Pancreas (tissue), 10 donors: Measurements from ENCODE around the gene LIMK1. TPM values are rescaled to one million over a fixed set of nuclear protein-coding genes. Genes with fewer than 3 reads are reported as not detected.

ENCODE experiments used
- ATAC-seq, 4 donors: fragments of 200-7000 bp; cut with Tn5 transposase; one replicate each; pipeline versions ENCODE4 v1.8.0 to v1.9.1; 2020; ENCODE audit warnings: mild to moderate bottlenecking in 4 of 4, moderate library complexity in 4 of 4
- DNase-seq, 6 donors: peaks; one replicate each; pipeline ENCODE4 v3.0.0-alpha.2; 2020
- FAIRE-seq: peaks from 2 replicates; lab custom pipeline; 2012; peaks lifted over from hg19 to GRCh38; lab: Jason Lieb, UNC
- H3K27ac ChIP-seq, 4 donors: fragments of 200-600 bp; sonication (generic); 1 replicate in 3 of 4; 2 replicates in 1 of 4; pipeline versions ENCODE4 v1.5.0 to v1.8.0; 2020
- H3K27me3 ChIP-seq, 4 donors: fragments of 200-600 bp; one replicate each; pipeline ENCODE4 v1.8.0; 2021
- H3K36me3 ChIP-seq, 3 donors: fragments of 200-600 bp; sonication (generic) in 1 of 3; one replicate each; pipeline versions ENCODE4 v1.5.0 to v1.8.0; 2020 to 2021
- H3K4me1 ChIP-seq, 3 donors: fragments of 200-600 bp; one replicate each; pipeline ENCODE4 v1.8.0; 2021
- H3K4me3 ChIP-seq, 4 donors: fragments of 200-600 bp; sonication (generic) in 2 of 4; one replicate each; pipeline versions ENCODE4 v1.5.0 to v1.8.0; 2020 to 2021
- H3K9me3 ChIP-seq, 4 donors: fragments of 200-600 bp; one replicate each; pipeline ENCODE4 v1.8.0; 2021
- CTCF ChIP-seq, 4 donors: fragments of 200-600 bp; sonication (generic) in 3 of 4; IDR thresholded peaks; one replicate each; pipeline versions ENCODE4 v1.5.0 to v1.8.0; 2021; ENCODE audit warnings: antibody characterized with exemption in 4 of 4
- WGBS, 2 donors: extraction: QIAGEN DNeasy Blood & Tissue Kit; methylation state at CpG; one replicate each; pipeline ENCODE4 v1.1.7; 2013; 5-methylcytosine and 5-hydroxymethylcytosine counted together
- intact Hi-C, 3 donors: fragments of 100-400 bp; cut with DNase I; formaldehyde crosslinking; loops; one replicate each; pipeline versions ENCODE4 v1.11.1 to v1.14.2; 2022
- polyA plus RNA-seq, 2 donors: library from polyadenylated mRNA; stranded (reverse); fragments of 200-250 nt; gene quantifications; one replicate each; pipeline ENCODE4 v1.2.3, GENCODE V29; 2013
- total RNA-seq, 6 donors: library from RNA; stranded (reverse); fragmentation: NEBNext Ultra II Directional in 4 of 6; extraction: Animal tissue kit (Norgen Biotek cat#: 25700) in 4 of 6; gene quantifications; one replicate each; pipeline versions ENCODE4 v1.2.1 to v1.2.4, GENCODE V29; 2021 to 2023
- donor health status: healthy with polysubstance abuse.
- donor health status: DM: no; HTN: no; CAD: no; lungs with moderate emphysema.
- donor health status: DM: no; HTN: no; CAD: no.
- donor health status: control.
- donor health status: control.
- donor health status: Bipolar disorder and iron deficiency.
- donor health status: DM: yes; HTN: yes; CAD: no.
- donor health status: DM: no; HTN: no; CAD: no.
- donor health status: DM: no; HTN: no; CAD: no.
- donor health status: DM: yes; HTN: yes; CAD: no.

The LIMK1 gene
- total and polyA plus RNA-seq, 8 donors: 4.9 to 22.6 (median 8.5) TPM

- no peak for FAIRE-seq
- no peak overlapping the region for H3K27ac ChIP-seq
Measured at GRCh38 chr7:74040101-74040790, 43.4 kb upstream of the LIMK1 start.

GRCh38 chr7:74040791-74041520, 42.6 kb upstream of the LIMK1 start:
- no peak overlapping the region for H3K27ac ChIP-seq
- FAIRE-seq: no peak
- intact Hi-C loops: no loop called here

More at GRCh38 chr7:74040101-74040790, 43.4 kb upstream of the LIMK1 start:
- H3K4me1 ChIP-seq: peaks cover under 1 to 18% (median 4%) of the 10 kb centered on the region in 3 donors
- no peaks in the 10 kb centered on the region for H3K9me3 ChIP-seq
- peak in 1 of 6 donors; percentile 49 for DNase-seq
- no peak for TF ChIP-seq CTCF (IDR thresholded peaks at IDR 0.05)
- H3K27me3 ChIP-seq: no peaks in the 10 kb centered on the region
- H3K36me3 ChIP-seq: peaks cover 0 to 26% (median 0%) of the 10 kb centered on the region in 3 donors
- WGBS, 2 donors: 90 to 91% methylated on average over 13 of the region's 13 CpGs
- intact Hi-C loops: no loop called here
- ATAC-seq: no peak
- no peak overlapping the region for H3K4me3 ChIP-seq

GRCh38 chr7:74042746-74043522, 40.7 kb upstream of the LIMK1 start:
- TF ChIP-seq CTCF (IDR thresholded peaks at IDR 0.05): no peak
- ATAC-seq: peak; percentile 82 to 90 (median 85)
- DNase-seq: peak; percentile 70 to 86 (median 76)
- 38 to 46% methylated on average over 24 of the region's 24 CpGs for WGBS, 2 donors
- intact Hi-C loops: no loop called here
- peak overlapping the region; percentile 42 to 70 (median 58) for H3K27ac ChIP-seq
- H3K27me3 ChIP-seq: no peaks in the 10 kb centered on the region
- no peak for FAIRE-seq
- no peaks in the 10 kb centered on the region for H3K9me3 ChIP-seq
- peaks cover 0 to 19% (median 0%) of the 10 kb centered on the region in 3 donors for H3K36me3 ChIP-seq
- H3K4me1 ChIP-seq: peaks cover 0 to 15% (median 4%) of the 10 kb centered on the region in 3 donors
- H3K4me3 ChIP-seq: peak overlapping the region in 1 of 4 donors; percentile 7

More at GRCh38 chr7:74040791-74041520, 42.6 kb upstream of the LIMK1 start:
- Histone ChIP-seq H3K27me3 (no peaks in the 10 kb centered on the region), H3K4me3 (no peak overlapping the region), H3K4me1 (peaks cover 0 to 15% (median 4%) of the 10 kb centered on the region in 3 donors), H3K9me3 (no peaks in the 10 kb centered on the region), H3K36me3 (peaks cover 0 to 21% (median 0%) of the 10 kb centered on the region in 3 donors)
- no peak for TF ChIP-seq CTCF (IDR thresholded peaks at IDR 0.05)
- ATAC-seq (no peak), DNase-seq (peak in 2 of 6 donors; percentile 8 to 41)
- WGBS, 2 donors: 90 to 91% methylated on average over 12 of the region's 12 CpGs

- intact Hi-C loops: no loop called here
- DNase-seq (peak in 3 of 6 donors; percentile 36 to 64 (median 58)), ATAC-seq (peak; percentile 50 to 67 (median 63)), FAIRE-seq (no peak)
- Histone ChIP-seq H3K9me3 (no peaks in the 10 kb centered on the region), H3K4me3 (peak overlapping the region in 1 of 4 donors; percentile 7), H3K36me3 (peaks cover 0 to 23% (median 0%) of the 10 kb centered on the region in 3 donors), H3K27ac (peak overlapping the region; percentile 42 to 70 (median 58)), H3K27me3 (no peaks in the 10 kb centered on the region), H3K4me1 (peaks cover 0 to 15% (median 4%) of the 10 kb centered on the region in 3 donors)
- 32 to 45% methylated on average over 9 of the region's 9 CpGs for WGBS, 2 donors
- no peak for TF ChIP-seq CTCF (IDR thresholded peaks at IDR 0.05)
Measured at GRCh38 chr7:74043523-74043951, 40.1 kb upstream of the LIMK1 start.
